ENCODE results near the gene SLC44A1. TPM values are rescaled to one million over a fixed set of nuclear protein-coding genes. Genes with fewer than 3 reads are reported as not detected.

Gene SLC44A1
- total and polyA plus RNA-seq, 2 experiments from 2014 or later = 30.4 to 52.6 TPM

DNA sequence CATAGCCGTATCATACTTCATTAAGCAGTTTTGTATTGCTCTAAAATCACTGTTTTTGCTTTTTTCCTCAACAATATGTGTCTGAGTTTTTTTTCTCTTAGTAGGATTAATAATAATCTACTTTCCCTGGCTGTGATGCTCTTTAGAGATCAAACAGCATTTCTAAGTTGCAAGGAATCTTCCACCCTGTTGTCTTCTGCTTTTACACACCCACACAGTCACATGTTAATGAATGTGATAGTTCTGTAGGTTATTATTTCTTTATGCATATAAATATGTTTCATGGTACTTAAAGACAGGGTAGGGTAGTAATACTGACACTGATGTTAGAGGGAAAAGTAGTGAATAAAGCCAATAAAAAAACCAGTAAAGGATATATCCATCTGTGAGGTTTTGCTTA is 29.3 kb downstream of the SLC44A1 start:
- no peak overlapping the region for H3K4me3 ChIP-seq
- no peaks in the 10 kb centered on the region for H3K36me3 ChIP-seq (ENCODE audit: low read depth)
- WGBS, 2 experiments (ENCODE audit: low coverage in 1 of 2, low lambda C conversion rate in 2 of 2, missing lambda C conversion rate in 2 of 2) = 100% methylated on average over 1 of the region's 1 CpG
- no peaks in the 10 kb centered on the region for H3K9me3 ChIP-seq (ENCODE audit: low read depth)
- H3K4me2 ChIP-seq (ENCODE audit: unreplicated experiment) = no peak overlapping the region
- no peak overlapping the region for H3K9ac ChIP-seq
- H3F3A ChIP-seq (ENCODE audit: insufficient read depth) = no peaks in the 10 kb centered on the region
- TF ChIP-seq EZH2phosphoT487 (IDR thresholded peaks at IDR 0.05; ENCODE audit: insufficient read depth, low read depth) (no peak), EZH2 (IDR thresholded peaks at IDR 0.05; ENCODE audit: insufficient read depth, poor library complexity, severe bottlenecking) (no peak)
- H3K27ac ChIP-seq = no peak overlapping the region
- no peak overlapping the region for H2AFZ ChIP-seq
- H3K27me3 ChIP-seq (replicated peaks; ENCODE audit: insufficient read depth) = no peaks in the 10 kb centered on the region
- no peaks in the 10 kb centered on the region for H3K4me1 ChIP-seq (ENCODE audit: insufficient read depth)
- H3K9me2 ChIP-seq (ENCODE audit: insufficient read depth) = no peaks in the 10 kb centered on the region
- H3K79me2 ChIP-seq (ENCODE audit: insufficient read depth) = peaks cover 92% of the 10 kb centered on the region
- H4K20me1 ChIP-seq (ENCODE audit: insufficient read depth) = no peaks in the 10 kb centered on the region
- in situ Hi-C loops (cut with MboI) = no loop called here
- no peak for DNase-seq

DNA sequence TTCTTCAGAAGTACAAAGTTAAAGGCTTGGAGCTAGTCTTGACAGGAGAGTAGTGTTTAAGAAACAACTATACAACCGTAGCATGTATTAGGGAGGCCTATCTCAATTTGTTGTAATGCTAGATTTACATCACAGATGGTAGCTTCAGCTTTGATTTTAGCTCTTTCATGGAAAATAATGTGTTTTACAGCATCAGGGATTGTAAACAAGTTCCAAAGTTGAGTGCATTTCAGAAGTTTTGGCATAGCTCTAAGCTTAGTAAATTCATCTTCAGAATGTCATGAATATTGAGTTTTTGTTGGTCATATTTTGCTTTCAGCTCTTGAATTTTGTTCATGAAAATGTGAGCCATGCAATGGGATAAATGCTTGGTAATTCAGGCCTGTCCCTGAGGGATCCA is 30.7 kb downstream of the SLC44A1 start:
- Histone ChIP-seq H4K20me1 (ENCODE audit: insufficient read depth) (no peaks in the 10 kb centered on the region), H3K9me2 (ENCODE audit: insufficient read depth) (no peaks in the 10 kb centered on the region), H3F3A (ENCODE audit: insufficient read depth) (no peaks in the 10 kb centered on the region), H3K4me2 (ENCODE audit: unreplicated experiment) (no peak overlapping the region), H3K36me3 (ENCODE audit: low read depth) (no peaks in the 10 kb centered on the region), H3K4me1 (ENCODE audit: insufficient read depth) (peaks cover under 1% of the 10 kb centered on the region), H3K27ac (no peak overlapping the region), H3K9ac (no peak overlapping the region), H3K4me3 (no peak overlapping the region), H3K27me3 (replicated peaks; ENCODE audit: insufficient read depth) (no peaks in the 10 kb centered on the region), H2AFZ (no peak overlapping the region), H3K9me3 (ENCODE audit: low read depth) (no peaks in the 10 kb centered on the region), H3K79me2 (ENCODE audit: insufficient read depth) (peaks cover 89% of the 10 kb centered on the region)
- TF ChIP-seq EZH2 (IDR thresholded peaks at IDR 0.05; ENCODE audit: insufficient read depth, poor library complexity, severe bottlenecking) = no peak
- no peak for TF ChIP-seq EZH2phosphoT487 (IDR thresholded peaks at IDR 0.05; ENCODE audit: insufficient read depth, low read depth)
- in situ Hi-C loops (cut with MboI) = no loop called here
- no peak for DNase-seq
- 15 to 30% methylated on average over 1 of the region's 1 CpG for WGBS, 2 experiments (ENCODE audit: low coverage in 1 of 2, low lambda C conversion rate in 2 of 2, missing lambda C conversion rate in 2 of 2)

DNA sequence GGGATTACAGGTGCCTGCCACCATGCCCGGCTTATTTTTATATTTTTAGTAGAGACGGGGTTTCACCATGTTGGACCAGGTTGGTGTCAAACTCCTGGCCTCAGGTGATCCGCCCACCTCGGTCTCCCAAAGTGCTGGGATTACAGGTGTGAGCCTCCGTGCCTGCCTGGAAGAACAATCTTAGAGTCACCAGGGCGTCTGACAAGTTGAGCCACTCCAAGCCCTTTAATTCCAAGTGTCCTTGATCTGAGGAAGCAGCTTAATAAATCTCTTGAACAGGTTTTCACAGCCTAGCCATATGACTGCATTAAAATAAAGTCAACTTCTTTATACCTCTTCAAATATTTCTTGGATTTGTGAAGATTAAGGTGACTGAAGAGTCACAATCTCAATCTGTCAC is 31.5 kb downstream of the SLC44A1 start:
- H3K27ac ChIP-seq = no peak overlapping the region

DNA sequence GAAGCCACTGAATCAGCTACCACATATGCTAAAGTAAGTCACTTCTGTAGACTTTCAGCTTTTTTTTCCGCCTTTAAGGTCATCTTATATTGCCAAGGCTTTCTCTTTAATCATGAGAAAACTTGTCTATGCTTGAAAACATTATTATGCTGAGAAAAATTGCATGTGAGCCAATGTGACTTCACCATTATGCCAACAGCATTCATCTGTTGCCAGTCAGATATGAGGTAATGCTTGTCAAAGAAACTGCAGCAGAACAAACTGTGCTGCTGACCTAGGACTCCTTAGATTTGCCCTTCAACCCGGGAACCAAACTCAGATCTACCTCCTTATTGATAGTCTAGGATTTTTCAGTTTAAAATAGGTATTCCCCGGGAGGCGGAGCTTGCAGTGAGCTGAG is 34.3 kb downstream of the SLC44A1 start:
- Histone ChIP-seq H3K79me2 (ENCODE audit: insufficient read depth) (peaks cover 88% of the 10 kb centered on the region), H3K27ac (no peak overlapping the region), H3K9ac (no peak overlapping the region), H3K9me2 (ENCODE audit: insufficient read depth) (no peaks in the 10 kb centered on the region), H3F3A (ENCODE audit: insufficient read depth) (peaks cover 21% of the 10 kb centered on the region; the same call in 1 of the 2 replicates), H3K36me3 (ENCODE audit: low read depth) (no peaks in the 10 kb centered on the region), H3K4me2 (ENCODE audit: unreplicated experiment) (no peak overlapping the region), H2AFZ (no peak overlapping the region), H3K9me3 (ENCODE audit: low read depth) (no peaks in the 10 kb centered on the region), H3K4me3 (no peak overlapping the region), H3K4me1 (ENCODE audit: insufficient read depth) (peaks cover 17% of the 10 kb centered on the region), H3K27me3 (replicated peaks; ENCODE audit: insufficient read depth) (no peaks in the 10 kb centered on the region), H4K20me1 (ENCODE audit: insufficient read depth) (no peaks in the 10 kb centered on the region)
- no peak for DNase-seq
- in situ Hi-C loops (cut with MboI) = no loop called here
- TF ChIP-seq EZH2phosphoT487 (IDR thresholded peaks at IDR 0.05; ENCODE audit: insufficient read depth, low read depth) (no peak), EZH2 (IDR thresholded peaks at IDR 0.05; ENCODE audit: insufficient read depth, poor library complexity, severe bottlenecking) (no peak)
- 60 to 64% methylated on average over 4 of the region's 4 CpGs for WGBS, 2 experiments (ENCODE audit: low coverage in 1 of 2, low lambda C conversion rate in 2 of 2, missing lambda C conversion rate in 2 of 2)

More for the DNA sequence above, 31.5 kb downstream of the SLC44A1 start:
- TF ChIP-seq EZH2 (IDR thresholded peaks at IDR 0.05; ENCODE audit: insufficient read depth, poor library complexity, severe bottlenecking) = no peak
- TF ChIP-seq EZH2phosphoT487 (IDR thresholded peaks at IDR 0.05; ENCODE audit: insufficient read depth, low read depth) = no peak
- 0 out of 2 replicates have a peak, but pooled peaks cover 7% of the 10 kb centered on the region for H3F3A ChIP-seq (ENCODE audit: insufficient read depth)
- H2AFZ ChIP-seq = no peak overlapping the region
- H3K9ac ChIP-seq = no peak overlapping the region
- H3K9me3 ChIP-seq (ENCODE audit: low read depth) = no peaks in the 10 kb centered on the region
- H3K36me3 ChIP-seq (ENCODE audit: low read depth) = no peaks in the 10 kb centered on the region
- H3K9me2 ChIP-seq (ENCODE audit: insufficient read depth) = no peaks in the 10 kb centered on the region
- in situ Hi-C loops (cut with MboI) = no loop called here
- H3K4me3 ChIP-seq = no peak overlapping the region
- no peaks in the 10 kb centered on the region for H3K27me3 ChIP-seq (replicated peaks; ENCODE audit: insufficient read depth)
- H3K79me2 ChIP-seq (ENCODE audit: insufficient read depth) = peaks cover 87% of the 10 kb centered on the region
- peaks cover 7% of the 10 kb centered on the region for H3K4me1 ChIP-seq (ENCODE audit: insufficient read depth)
- H4K20me1 ChIP-seq (ENCODE audit: insufficient read depth) = no peaks in the 10 kb centered on the region
- DNase-seq = no peak
- WGBS, 2 experiments (ENCODE audit: low coverage in 1 of 2, low lambda C conversion rate in 2 of 2, missing lambda C conversion rate in 2 of 2) = 89 to 91% methylated on average over 6 of the region's 6 CpGs
- H3K4me2 ChIP-seq (ENCODE audit: unreplicated experiment) = no peak overlapping the region

DNA sequence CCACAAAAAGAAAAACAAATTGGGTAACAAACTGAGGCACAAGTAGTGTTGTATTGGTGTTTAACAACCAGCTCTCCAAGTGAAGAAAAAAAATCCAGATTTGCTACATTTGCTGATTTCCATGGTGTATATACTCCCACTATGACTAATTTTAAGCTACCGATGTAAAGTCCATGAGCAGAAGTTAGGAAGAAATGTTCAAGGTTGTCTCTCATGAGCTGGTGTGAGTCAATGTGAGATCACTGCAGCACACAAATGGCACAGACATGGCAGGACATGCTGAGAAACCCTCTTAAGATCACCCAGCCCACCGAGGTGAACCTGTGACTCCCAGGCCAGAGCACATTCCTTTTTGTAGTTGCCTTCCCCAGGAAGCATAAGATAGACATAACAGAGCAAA is 36.2 kb downstream of the SLC44A1 start:
- peak overlapping the region; percentile 40 for H3K27ac ChIP-seq
- whole genome bisulfite sequencing, 2 experiments (ENCODE audit: low coverage in 1 of 2, low lambda C conversion rate in 2 of 2, missing lambda C conversion rate in 2 of 2) = 16 to 27% methylated on average over 2 of the region's 2 CpGs
- TF ChIP-seq EZH2 (IDR thresholded peaks at IDR 0.05; ENCODE audit: insufficient read depth, poor library complexity, severe bottlenecking) (no peak), EZH2phosphoT487 (IDR thresholded peaks at IDR 0.05; ENCODE audit: insufficient read depth, low read depth) (no peak)
- H3K27me3 ChIP-seq (replicated peaks; ENCODE audit: insufficient read depth) = no peaks in the 10 kb centered on the region
- no peak overlapping the region for H2AFZ ChIP-seq
- peak; percentile 80 for DNase-seq
- H3K36me3 ChIP-seq (ENCODE audit: low read depth) = no peaks in the 10 kb centered on the region
- no peaks in the 10 kb centered on the region for H3K9me3 ChIP-seq (ENCODE audit: low read depth)
- H3K79me2 ChIP-seq (ENCODE audit: insufficient read depth) = peaks cover 90% of the 10 kb centered on the region
- H3K4me1 ChIP-seq (ENCODE audit: insufficient read depth) = peaks cover 17% of the 10 kb centered on the region
- peaks cover 21% of the 10 kb centered on the region; the same call in 1 of the 2 replicates for H3F3A ChIP-seq (ENCODE audit: insufficient read depth)
- H3K9me2 ChIP-seq (ENCODE audit: insufficient read depth) = no peaks in the 10 kb centered on the region
- H4K20me1 ChIP-seq (ENCODE audit: insufficient read depth) = no peaks in the 10 kb centered on the region
- no peak overlapping the region for H3K9ac ChIP-seq
- no peak overlapping the region for H3K4me3 ChIP-seq
- no peak overlapping the region for H3K4me2 ChIP-seq (ENCODE audit: unreplicated experiment)
- in situ Hi-C loops (cut with MboI) = no loop called here

Data from GM23248 (cell line).